Liver (tissue), 9 donors: ENCODE data around the gene CASR. TPM values are rescaled to one million over a fixed set of nuclear protein-coding genes. Genes with fewer than 3 reads are reported as not detected.

Experiments
- DNase-seq: peaks from one replicate; pipeline ENCODE4 v3.0.0-alpha.2; 2017; ENCODE audit warnings: low spot score
- H3K27ac ChIP-seq, 2 donors: one replicate each; pipeline ENCODE4 v1.7.0; 2013; ENCODE audit warnings: inconsistent platforms in 2 of 2, low read length in 2 of 2, control low read depth in 1 of 2, low read depth in 1 of 2, mild to moderate bottlenecking in 1 of 2
- H3K27me3 ChIP-seq, 4 donors: one replicate each; pipeline versions ENCODE4 v1.6.1 to v1.7.0; 2013; ENCODE audit warnings: low read length in 3 of 4, inconsistent platforms in 1 of 4, mild to moderate bottlenecking in 1 of 4, moderate library complexity in 1 of 4; ENCODE audit not compliant: control insufficient read depth in 4 of 4, insufficient read depth in 4 of 4
- H3K36me3 ChIP-seq, 4 donors: one replicate each; pipeline versions ENCODE4 v1.6.1 to v1.7.0; 2013; ENCODE audit warnings: low read length in 3 of 4, mild to moderate bottlenecking in 3 of 4, low read depth in 1 of 4, moderate library complexity in 1 of 4; ENCODE audit not compliant: control insufficient read depth in 4 of 4, insufficient read depth in 3 of 4
- H3K4me1 ChIP-seq, 4 donors: one replicate each; pipeline versions ENCODE4 v1.6.1 to v1.7.0; 2013; ENCODE audit warnings: low read length in 3 of 4, mild to moderate bottlenecking in 3 of 4, moderate library complexity in 1 of 4; ENCODE audit not compliant: control insufficient read depth in 4 of 4, insufficient read depth in 4 of 4
- H3K4me3 ChIP-seq, 3 donors: one replicate each; pipeline versions ENCODE4 v1.6.1 to v1.7.0; 2013; ENCODE audit warnings: low read length in 3 of 3, control low read depth in 1 of 3, low read depth in 1 of 3, mild to moderate bottlenecking in 1 of 3
- H3K9ac ChIP-seq, 2 donors: one replicate each; pipeline ENCODE4 v1.7.0; 2013; ENCODE audit warnings: low read length in 2 of 2, mild to moderate bottlenecking in 2 of 2, moderate library complexity in 2 of 2, control low read depth in 1 of 2, low read depth in 1 of 2
- H3K9me3 ChIP-seq, 4 donors: one replicate each; pipeline versions ENCODE4 v1.6.1 to v1.7.0; 2013; ENCODE audit warnings: low read length in 3 of 4; ENCODE audit not compliant: control insufficient read depth in 4 of 4
- ATF3 ChIP-seq: IDR thresholded peaks from 2 replicates; pipeline ENCODE4 v1.6.1; 2016; ENCODE audit warnings: antibody characterized with exemption
- CTCF ChIP-seq: fragments of 150-350 bp; IDR thresholded peaks from 2 replicates; pipeline ENCODE4 v1.5.1; 2017; ENCODE audit warnings: improper control_type of control experiment, low read depth, low read length; ENCODE audit not compliant: missing input control
- EGR1 ChIP-seq, 2 donors: IDR thresholded peaks; 2 replicates each; pipeline ENCODE4 v1.6.1; 2016 to 2018; ENCODE audit warnings: antibody characterized with exemption in 2 of 2, low read depth in 2 of 2
- FOXA1 ChIP-seq: IDR thresholded peaks from 2 replicates; pipeline ENCODE4 v1.6.1; 2016; ENCODE audit warnings: antibody characterized with exemption
- GABPA ChIP-seq, 2 donors: IDR thresholded peaks in 1 of 2; conservative IDR thresholded peaks in 1 of 2; 2 replicates each; pipeline ENCODE4 v1.6.1; 2016; ENCODE audit warnings: antibody characterized with exemption in 2 of 2, mild to moderate bottlenecking in 1 of 2, moderate library complexity in 1 of 2
- HNF4G ChIP-seq: IDR thresholded peaks from 2 replicates; pipeline ENCODE4 v1.6.1; 2016; ENCODE audit warnings: antibody characterized with exemption
- JUND ChIP-seq, 2 donors: IDR thresholded peaks; 2 replicates each; pipeline ENCODE4 v1.6.1; 2016; ENCODE audit warnings: antibody characterized with exemption in 2 of 2
- NR2F2 ChIP-seq: IDR thresholded peaks from 2 replicates; pipeline ENCODE4 v1.6.1; 2016; ENCODE audit warnings: antibody characterized with exemption
- RAD21 ChIP-seq, 2 donors: IDR thresholded peaks; 2 replicates each; pipeline ENCODE4 v1.6.1; 2016; ENCODE audit warnings: antibody characterized with exemption in 2 of 2, mild to moderate bottlenecking in 2 of 2
- REST ChIP-seq: IDR thresholded peaks from 2 replicates; pipeline ENCODE4 v1.6.1; 2016; ENCODE audit warnings: antibody characterized with exemption, mild to moderate bottlenecking
- RXRA ChIP-seq, 2 donors: IDR thresholded peaks; 2 replicates each; pipeline ENCODE4 v1.6.1; 2017 to 2018; ENCODE audit warnings: antibody characterized with exemption in 2 of 2, mild to moderate bottlenecking in 1 of 2
- SP1 ChIP-seq: IDR thresholded peaks from 2 replicates; pipeline ENCODE4 v1.6.1; 2018; ENCODE audit warnings: antibody characterized with exemption, mild to moderate bottlenecking
- TAF1 ChIP-seq: conservative IDR thresholded peaks from 2 replicates; pipeline ENCODE4 v1.6.1; 2016; ENCODE audit warnings: antibody characterized with exemption, mild to moderate bottlenecking
- YY1 ChIP-seq: IDR thresholded peaks from 2 replicates; pipeline ENCODE4 v1.6.1; 2016; ENCODE audit warnings: antibody characterized with exemption, mild to moderate bottlenecking
- ZBTB33 ChIP-seq: IDR thresholded peaks from 2 replicates; pipeline ENCODE4 v1.6.1; 2016; ENCODE audit warnings: antibody characterized with exemption
- WGBS: extraction: QIAGEN DNeasy Blood & Tissue Kit; methylation state at CpG from one replicate; pipeline ENCODE4 v1.1.7; 2013; 5-methylcytosine and 5-hydroxymethylcytosine counted together
- polyA plus RNA-seq, 2 donors: library from polyadenylated mRNA; stranded (reverse) in 1 of 2; unstranded in 1 of 2; fragments of 200-250 nt in 1 of 2; fragments of >200 nt in 1 of 2; fragmentation: Nextera tagmentation in 1 of 2; extraction: Ambion mirVana in 1 of 2; gene quantifications; one replicate each; pipeline versions ENCODE4 v1.2.1 to v1.2.3, GENCODE V29; 2013 to 2015
- total RNA-seq, 2 donors: library from RNA; depleted of rRNA; stranded (reverse); fragments of >200 nt; gene quantifications; one replicate each; pipeline ENCODE4 v1.2.3, GENCODE V29; 2014
- donor health status: healthy.
- donor health status: healthy.
- donor health status: healthy.
- donor health status: healthy.
- donor health status: healthy.

CASR gene
- total and polyA plus RNA-seq, 4 donors: 0.05 to 0.29 (median 0.14) TPM

GRCh38 chr3:122318620-122319019, 135.2 kb downstream of the CASR start:
- DNase-seq: no peak

More at GRCh38 chr3:122318620-122319019, 135.2 kb downstream of the CASR start:
- TF ChIP-seq CTCF (no peak), ATF3 (no peak), YY1 (no peak), SP1 (no peak), HNF4G (no peak), NR2F2 (no peak), TAF1 (no peak), JUND (IDR thresholded peaks at IDR 0.05) (no peak), ZBTB33 (no peak), EGR1 (IDR thresholded peaks at IDR 0.05; ENCODE audit: low read depth in 2 of 2) (no peak), GABPA (IDR thresholded peaks at IDR 0.05 in 1 of 2, conservative IDR thresholded peaks at IDR 0.05 in 1 of 2) (no peak), FOXA1 (no peak), REST (no peak), RAD21 (IDR thresholded peaks at IDR 0.05) (no peak), RXRA (IDR thresholded peaks at IDR 0.05) (no peak)
- Histone ChIP-seq H3K9me3 (peaks cover 0 to 7% (median 0%) of the 10 kb centered on the region in 4 donors), H3K9ac (no peak overlapping the region), H3K4me3 (no peak overlapping the region), H3K4me1 (no peaks in the 10 kb centered on the region), H3K36me3 (no peaks in the 10 kb centered on the region), H3K27ac (no peak overlapping the region), H3K27me3 (no peaks in the 10 kb centered on the region)
- 97% methylated on average over 2 of the region's 2 CpGs for WGBS
